K562 (cell line): Measurements from ENCODE around the gene INTS1. TPM values are rescaled to one million over a fixed set of nuclear protein-coding genes. Genes with fewer than 3 reads are reported as not detected.

Experiments
- polyA plus RNA-seq, 8 experiments: library from polyadenylated mRNA; depleted of rRNA in 4 of 8; stranded (reverse) in 5 of 8; unstranded in 3 of 8; fragments of >200 nt; fragmentation: Nextera tagmentation in 2 of 8; fragmentation: Illumina TruSeq in 1 of 8; extraction: Ambion mirVana in 2 of 8; extraction: Trizol in 1 of 8; gene quantifications; 2 replicates each; pipeline versions ENCODE4 v1.2.1 to v1.2.3, GENCODE V29; 2011 to 2014; ENCODE audit warnings: inconsistent platforms in 1 of 8, missing spikeins in 1 of 8
- total RNA-seq, 7 experiments: library from RNA; depleted of rRNA in 6 of 7; stranded (reverse); fragments of >200 nt in 6 of 7; fragmentation: Illumina TruSeq in 2 of 7; extraction: Trizol in 2 of 7; gene quantifications; 2 replicates each; pipeline versions ENCODE4 v1.2.1 to v1.2.3, GENCODE V29; 2011 to 2021; ENCODE audit warnings: low replicate concordance in 1 of 7

Gene INTS1
- total and polyA plus RNA-seq, 9 of the 15 experiments (the other 6 are each of a cell fraction or from before 2014, with no cell fraction given), result 0.34 to 119 (median 18.5) TPM

Other genes starting within 250 kb of the INTS1 start
- 59.0 and 71.5 TPM in 2 replicates for gene MICALL2, start 44.9 kb downstream of the INTS1 start, total RNA-seq (2014; rRNA removed)
- gene MICALL2, start 44.9 kb downstream of the INTS1 start, total RNA-seq (2014; rRNA removed; fragmentation: Illumina TruSeq; extraction: Trizol), result 6.9 and 9.5 TPM in 2 replicates
- 26.9 and 32.7 TPM in 2 replicates for gene MICALL2, start 44.9 kb downstream of the INTS1 start, total RNA-seq (2015; rRNA removed; fragmentation: Illumina TruSeq; extraction: Trizol)
- gene MICALL2, start 44.9 kb downstream of the INTS1 start, total RNA-seq (2021), result 102 and 103 TPM in 2 replicates
- 17.0 and 42.5 TPM in 2 replicates for gene MICALL2, start 44.9 kb downstream of the INTS1 start, polyA plus RNA-seq (2011; rRNA removed)
- 13.2 and 29.8 TPM in 2 replicates for gene MICALL2, start 44.9 kb downstream of the INTS1 start, polyA plus RNA-seq (2014; fragmentation: Illumina TruSeq; extraction: Trizol)
- 1 to 10 TPM; 1.8 to 2.2 TPM for gene MICALL2, start 44.9 kb downstream of the INTS1 start, polyA plus RNA-seq (2014; fragmentation: Nextera tagmentation; extraction: Ambion mirVana)
- gene MICALL2, start 44.9 kb downstream of the INTS1 start, polyA plus RNA-seq (2014; rRNA removed), result 91.2 and 99.3 TPM in 2 replicates
- 11.7 and 15.6 TPM in 2 replicates for gene MAFK, start 26.3 kb upstream of the INTS1 start, total RNA-seq (2014; rRNA removed)
- gene MAFK, start 26.3 kb upstream of the INTS1 start, total RNA-seq (2014; rRNA removed; fragmentation: Illumina TruSeq; extraction: Trizol), result 1.1 and 1.3 TPM in 2 replicates
- 4.7 and 5.5 TPM in 2 replicates for gene MAFK, start 26.3 kb upstream of the INTS1 start, total RNA-seq (2015; rRNA removed; fragmentation: Illumina TruSeq; extraction: Trizol)
- gene MAFK, start 26.3 kb upstream of the INTS1 start, total RNA-seq (2021), result 17.6 and 24.4 TPM in 2 replicates
- gene MAFK, start 26.3 kb upstream of the INTS1 start, polyA plus RNA-seq (2011; rRNA removed), result 2.1 and 4.9 TPM in 2 replicates
- gene MAFK, start 26.3 kb upstream of the INTS1 start, polyA plus RNA-seq (2014; fragmentation: Illumina TruSeq; extraction: Trizol), result 3.7 and 6.9 TPM in 2 replicates
- under 1 TPM; 0.04 to 0.07 TPM for gene MAFK, start 26.3 kb upstream of the INTS1 start, polyA plus RNA-seq (2014; fragmentation: Nextera tagmentation; extraction: Ambion mirVana)
- gene MAFK, start 26.3 kb upstream of the INTS1 start, polyA plus RNA-seq (2014; rRNA removed), result 12.8 and 13.5 TPM in 2 replicates
- 0.18 TPM in 1 of 2 replicates, not detected in the other for gene TMEM184A, start 51.8 kb upstream of the INTS1 start, total RNA-seq (2014; rRNA removed)
- gene TMEM184A, start 51.8 kb upstream of the INTS1 start, total RNA-seq (2014; rRNA removed; fragmentation: Illumina TruSeq; extraction: Trizol), result not detected in 2 replicates
- gene TMEM184A, start 51.8 kb upstream of the INTS1 start, total RNA-seq (2015; rRNA removed; fragmentation: Illumina TruSeq; extraction: Trizol), result not detected in 2 replicates
- gene TMEM184A, start 51.8 kb upstream of the INTS1 start, total RNA-seq (2021), result 0.11 and 0.31 TPM in 2 replicates
- 0.10 and 0.20 TPM in 2 replicates for gene TMEM184A, start 51.8 kb upstream of the INTS1 start, polyA plus RNA-seq (2011; rRNA removed)
- gene TMEM184A, start 51.8 kb upstream of the INTS1 start, polyA plus RNA-seq (2014; fragmentation: Illumina TruSeq; extraction: Trizol), result not detected in 2 replicates
- gene TMEM184A, start 51.8 kb upstream of the INTS1 start, polyA plus RNA-seq (2014; fragmentation: Nextera tagmentation; extraction: Ambion mirVana), result not detected
- not detected in 2 replicates for gene TMEM184A, start 51.8 kb upstream of the INTS1 start, polyA plus RNA-seq (2014; rRNA removed)
- 122 and 132 TPM in 2 replicates for gene PSMG3, start 65.6 kb upstream of the INTS1 start, total RNA-seq (2014; rRNA removed)
- 46.5 and 57.2 TPM in 2 replicates for gene PSMG3, start 65.6 kb upstream of the INTS1 start, total RNA-seq (2014; rRNA removed; fragmentation: Illumina TruSeq; extraction: Trizol)
- 81.5 and 83.4 TPM in 2 replicates for gene PSMG3, start 65.6 kb upstream of the INTS1 start, total RNA-seq (2015; rRNA removed; fragmentation: Illumina TruSeq; extraction: Trizol)
- gene PSMG3, start 65.6 kb upstream of the INTS1 start, total RNA-seq (2021), result 77.3 and 80.1 TPM in 2 replicates
- gene PSMG3, start 65.6 kb upstream of the INTS1 start, polyA plus RNA-seq (2011; rRNA removed), result 93.6 and 96.3 TPM in 2 replicates
- gene PSMG3, start 65.6 kb upstream of the INTS1 start, polyA plus RNA-seq (2014; fragmentation: Illumina TruSeq; extraction: Trizol), result 54.0 and 64.6 TPM in 2 replicates
- 10 to 100 TPM; 34.8 to 55.3 TPM for gene PSMG3, start 65.6 kb upstream of the INTS1 start, polyA plus RNA-seq (2014; fragmentation: Nextera tagmentation; extraction: Ambion mirVana)
- 121 and 136 TPM in 2 replicates for gene PSMG3, start 65.6 kb upstream of the INTS1 start, polyA plus RNA-seq (2014; rRNA removed)
- 0.23 and 0.45 TPM in 2 replicates for gene ELFN1, start 165.9 kb upstream of the INTS1 start, total RNA-seq (2014; rRNA removed)
- 0.04 and 0.06 TPM in 2 replicates for gene ELFN1, start 165.9 kb upstream of the INTS1 start, total RNA-seq (2014; rRNA removed; fragmentation: Illumina TruSeq; extraction: Trizol)
- 0.08 and 0.18 TPM in 2 replicates for gene ELFN1, start 165.9 kb upstream of the INTS1 start, total RNA-seq (2015; rRNA removed; fragmentation: Illumina TruSeq; extraction: Trizol)
- 0.45 and 0.64 TPM in 2 replicates for gene ELFN1, start 165.9 kb upstream of the INTS1 start, total RNA-seq (2021)
- 0.13 and 0.41 TPM in 2 replicates for gene ELFN1, start 165.9 kb upstream of the INTS1 start, polyA plus RNA-seq (2011; rRNA removed)
- 0.06 and 0.28 TPM in 2 replicates for gene ELFN1, start 165.9 kb upstream of the INTS1 start, polyA plus RNA-seq (2014; fragmentation: Illumina TruSeq; extraction: Trizol)
- gene ELFN1, start 165.9 kb upstream of the INTS1 start, polyA plus RNA-seq (2014; fragmentation: Nextera tagmentation; extraction: Ambion mirVana), result not detected
- 0.11 and 0.33 TPM in 2 replicates for gene ELFN1, start 165.9 kb upstream of the INTS1 start, polyA plus RNA-seq (2014; rRNA removed)